Tibial nerve (tissue), 4 donors: ENCODE measurements around the gene ASB8. TPM values are rescaled to one million over a fixed set of nuclear protein-coding genes. Genes with fewer than 3 reads are reported as not detected.

Experiments
- DNase-seq, 2 donors: peaks; one replicate each; pipeline ENCODE4 v3.0.0-alpha.2; 2019; ENCODE audit warnings: low spot score in 2 of 2
- H3K27ac ChIP-seq, 4 donors: fragments of 200-600 bp; sonication (generic) in 3 of 4; one replicate each; pipeline ENCODE4 v1.5.1; 2017 to 2019; ENCODE audit warnings: mild to moderate bottlenecking in 1 of 4
- H3K27me3 ChIP-seq, 2 donors: fragments of 200-600 bp; sonication (generic) in 1 of 2; one replicate each; pipeline versions ENCODE4 v1.5.1 to v1.6.0; 2017 to 2019
- H3K36me3 ChIP-seq, 3 donors: fragments of 200-600 bp; sonication (generic); one replicate each; pipeline ENCODE4 v1.5.1; 2018 to 2019
- H3K4me1 ChIP-seq, 4 donors: fragments of 200-600 bp; sonication (generic) in 3 of 4; one replicate each; pipeline ENCODE4 v1.5.1; 2017 to 2019
- H3K4me3 ChIP-seq, 4 donors: fragments of 200-600 bp; sonication (generic) in 3 of 4; one replicate each; pipeline ENCODE4 v1.5.1; 2017 to 2019; ENCODE audit warnings: mild to moderate bottlenecking in 1 of 4, moderate library complexity in 1 of 4
- H3K9me3 ChIP-seq, 4 donors: fragments of 200-600 bp; sonication (generic) in 3 of 4; one replicate each; pipeline ENCODE4 v1.5.1; 2017 to 2019
- EP300 ChIP-seq, 2 donors: sonication (generic); formaldehyde crosslinking; IDR thresholded peaks; one replicate each; pipeline ENCODE4 v1.6.1; 2017; ENCODE audit warnings: antibody characterized with exemption in 2 of 2, mild to moderate bottlenecking in 1 of 2
- POLR2A ChIP-seq, 2 donors: fragments of 450-650 bp; IDR thresholded peaks; one replicate each; pipeline ENCODE4 v1.6.1; 2017; ENCODE audit warnings: antibody characterized with exemption in 2 of 2, mild to moderate bottlenecking in 2 of 2, moderate library complexity in 2 of 2
- WGBS, 2 donors: methylation state at CpG; one replicate each; pipeline ENCODE4 v1.1.5; 2018; 5-methylcytosine and 5-hydroxymethylcytosine counted together
- total RNA-seq, 4 donors: library from RNA; depleted of rRNA; stranded (reverse); fragments of >200 nt; gene quantifications; one replicate each; pipeline ENCODE4 v1.1.0, GENCODE V29; 2016
- TF ChIP-seq, protein P1 (sequence below), 5 experiments: fragments of 200-600 bp in 3 of 5; fragments of 450-650 bp in 2 of 5; sonication (generic) in 3 of 5; IDR thresholded peaks; one replicate each; pipeline ENCODE4 v1.5.1; 2016 to 2019; ENCODE audit warnings: antibody characterized with exemption in 5 of 5, mild to moderate bottlenecking in 3 of 5, moderate library complexity in 2 of 5

The ASB8 gene
- total RNA-seq, 4 donors from 2014 or later, result 25.1 to 40.2 (median 28.2) TPM

DNA sequence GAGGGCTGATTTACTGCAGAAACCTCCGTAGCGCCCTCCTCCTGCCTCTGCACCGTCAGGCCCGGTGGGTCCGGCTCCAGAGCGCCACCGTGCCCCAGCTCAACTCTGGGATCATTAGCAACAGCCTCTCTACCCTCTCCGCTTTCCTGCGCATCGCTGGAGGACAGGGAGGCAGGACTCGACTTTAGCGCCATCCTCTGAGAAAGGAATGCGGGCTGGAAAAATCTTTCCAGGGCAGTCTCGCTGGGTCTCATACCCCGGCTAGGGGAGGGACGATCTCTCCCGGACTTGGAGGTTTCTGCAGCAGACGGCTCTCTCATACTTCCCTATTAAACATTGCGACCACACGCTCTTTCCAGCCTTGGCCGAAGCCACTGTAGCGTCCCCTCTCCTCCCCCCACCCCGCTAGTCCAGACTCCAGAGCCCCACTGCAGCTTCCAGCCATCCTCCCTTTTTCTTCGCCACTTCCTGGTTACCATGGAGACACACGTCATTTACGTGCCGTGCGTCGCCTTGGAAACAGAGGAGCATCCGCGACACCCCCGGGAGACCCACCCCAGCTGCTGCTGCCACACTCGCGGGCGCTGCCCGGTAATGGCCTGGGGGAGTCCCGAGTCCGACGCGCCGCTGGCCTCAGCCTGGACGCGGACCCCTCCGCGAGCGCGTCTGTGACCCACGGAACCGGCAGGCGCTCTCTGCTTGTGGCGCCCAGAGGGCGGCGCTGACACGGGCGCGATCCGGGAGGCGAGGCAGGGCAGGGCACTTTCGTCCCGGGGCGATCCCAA lies 26.0 kb upstream of the ASB8 start, which contains the start of gene CCDC184:
Gene CCDC184, plus strand, starts transcription at position 554 of the 785 bp plus-strand sequence. CDS start 479 bp downstream, outside the sequence.
- H3K27me3 ChIP-seq, result peaks cover 0 to 36% of the 10 kb centered on the region in 2 donors
- DNase-seq, result peak; percentile 17 to 55
- WGBS, 2 donors, result 0 to 1% methylated on average over 47 to 60 of the region's 61 CpGs
- TF ChIP-seq POLR2A (IDR thresholded peaks at IDR 0.05) (peak in 1 of 2 donors; percentile 48), EP300 (IDR thresholded peaks at IDR 0.05) (peak in 1 of 2 donors; percentile 72)
- TF ChIP-seq, protein P1, sequence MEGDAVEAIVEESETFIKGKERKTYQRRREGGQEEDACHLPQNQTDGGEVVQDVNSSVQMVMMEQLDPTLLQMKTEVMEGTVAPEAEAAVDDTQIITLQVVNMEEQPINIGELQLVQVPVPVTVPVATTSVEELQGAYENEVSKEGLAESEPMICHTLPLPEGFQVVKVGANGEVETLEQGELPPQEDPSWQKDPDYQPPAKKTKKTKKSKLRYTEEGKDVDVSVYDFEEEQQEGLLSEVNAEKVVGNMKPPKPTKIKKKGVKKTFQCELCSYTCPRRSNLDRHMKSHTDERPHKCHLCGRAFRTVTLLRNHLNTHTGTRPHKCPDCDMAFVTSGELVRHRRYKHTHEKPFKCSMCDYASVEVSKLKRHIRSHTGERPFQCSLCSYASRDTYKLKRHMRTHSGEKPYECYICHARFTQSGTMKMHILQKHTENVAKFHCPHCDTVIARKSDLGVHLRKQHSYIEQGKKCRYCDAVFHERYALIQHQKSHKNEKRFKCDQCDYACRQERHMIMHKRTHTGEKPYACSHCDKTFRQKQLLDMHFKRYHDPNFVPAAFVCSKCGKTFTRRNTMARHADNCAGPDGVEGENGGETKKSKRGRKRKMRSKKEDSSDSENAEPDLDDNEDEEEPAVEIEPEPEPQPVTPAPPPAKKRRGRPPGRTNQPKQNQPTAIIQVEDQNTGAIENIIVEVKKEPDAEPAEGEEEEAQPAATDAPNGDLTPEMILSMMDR (IDR thresholded peaks at IDR 0.05), result peak; percentile 18 to 66 (median 44)
- peaks cover 0 to 36% (median 4%) of the 10 kb centered on the region in 4 donors for H3K4me1 ChIP-seq
- H3K27ac ChIP-seq, result peak within 1 kb of the TSS; percentile 55 to 85 (median 66)
- no peaks in the 10 kb centered on the region for H3K36me3 ChIP-seq
- peak within 1 kb of the TSS; percentile 61 to 76 (median 68) for H3K4me3 ChIP-seq
- H3K9me3 ChIP-seq, result no peaks in the 10 kb centered on the region

- TF ChIP-seq EP300 (IDR thresholded peaks at IDR 0.05) (no peak), POLR2A (IDR thresholded peaks at IDR 0.05) (no peak)
- TF ChIP-seq, protein P1 (IDR thresholded peaks at IDR 0.05), result no peak
- Histone ChIP-seq H3K27me3 (peaks cover 0 to 36% of the 10 kb centered on the region in 2 donors), H3K4me1 (peaks cover 0 to 36% (median 4%) of the 10 kb centered on the region in 4 donors), H3K27ac (peak overlapping the region; percentile 55 to 85 (median 66)), H3K4me3 (peak overlapping the region; percentile 61 to 76 (median 68)), H3K36me3 (no peaks in the 10 kb centered on the region), H3K9me3 (no peaks in the 10 kb centered on the region)
- no peak for DNase-seq
- 3 to 10% methylated on average over 7 of the region's 7 CpGs for WGBS, 2 donors
These were observed 25.3 kb upstream of the ASB8 start for GRCh38 chr12:48182631-48183030.

GRCh38 chr12:48180857-48181495 lies 23.7 kb upstream of the ASB8 start:
- no peaks in the 10 kb centered on the region for H3K9me3 ChIP-seq
- H3K36me3 ChIP-seq, result no peaks in the 10 kb centered on the region
- peaks cover 0 to 36% of the 10 kb centered on the region in 2 donors for H3K27me3 ChIP-seq
- no peak for DNase-seq
- no peak overlapping the region for H3K27ac ChIP-seq
- no peak overlapping the region for H3K4me3 ChIP-seq
- H3K4me1 ChIP-seq, result peaks cover 0 to 33% (median 4%) of the 10 kb centered on the region in 4 donors
- TF ChIP-seq POLR2A (IDR thresholded peaks at IDR 0.05) (no peak), EP300 (IDR thresholded peaks at IDR 0.05) (no peak)
- TF ChIP-seq, protein P1 (IDR thresholded peaks at IDR 0.05), result no peak
- WGBS, 2 donors, result 92 to 96% methylated on average over 2 of the region's 2 CpGs

DNA sequence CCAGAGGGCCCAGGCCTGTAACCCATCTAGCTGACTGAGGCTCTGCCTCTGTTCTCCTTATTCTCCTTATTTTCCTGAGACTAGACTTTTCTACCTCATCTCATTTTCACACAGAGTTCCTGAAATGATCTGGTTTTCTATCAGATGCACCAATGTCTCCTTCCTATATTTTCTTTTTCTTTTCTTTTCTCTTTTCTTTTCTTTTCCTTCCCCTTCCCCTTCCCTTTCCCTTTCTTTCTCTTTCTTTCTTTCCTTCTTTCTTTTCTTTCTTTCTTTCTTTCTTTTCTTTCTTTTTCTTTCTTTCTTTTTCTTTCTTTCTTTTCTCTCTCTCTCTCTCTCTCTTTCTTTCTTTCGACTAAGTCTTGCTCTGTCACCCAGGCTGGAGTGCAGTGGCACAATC lies 23.1 kb upstream of the ASB8 start:
- Histone ChIP-seq H3K4me3 (no peak overlapping the region), H3K4me1 (peaks cover 0 to 33% (median 4%) of the 10 kb centered on the region in 4 donors), H3K27ac (no peak overlapping the region), H3K27me3 (peaks cover 0 to 36% of the 10 kb centered on the region in 2 donors), H3K36me3 (no peaks in the 10 kb centered on the region), H3K9me3 (no peaks in the 10 kb centered on the region)
- 86 to 100% methylated on average over 1 of the region's 1 CpG for WGBS, 2 donors
- DNase-seq, result no peak
- TF ChIP-seq EP300 (IDR thresholded peaks at IDR 0.05) (no peak), POLR2A (IDR thresholded peaks at IDR 0.05) (no peak)
- TF ChIP-seq, protein P1 (IDR thresholded peaks at IDR 0.05), result no peak
